SU-DHL-6 (cell line): ENCODE measurements around the gene TRPV2.

Source experiments
- EZH2phosphoT487 ChIP-seq: fragments of 200-600 bp; sonication (generic), shearing (Covaris generic); conservative IDR thresholded peaks from 2 replicates; pipeline ENCODE4 v1.6.1; 2018; ENCODE audit warnings: mild to moderate bottlenecking, antibody characterized with exemption, low read length, moderate library complexity, mixed read lengths
- TF ChIP-seq, protein P1 (sequence below): fragments of 200-600 bp; sonication (generic); IDR thresholded peaks from one replicate; pipeline ENCODE4 v1.5.1; 2017; ENCODE audit warnings: antibody characterized with exemption, mild to moderate bottlenecking, low read length, moderate library complexity; ENCODE audit not compliant: insufficient read depth, poor library complexity, severe bottlenecking

DNA sequence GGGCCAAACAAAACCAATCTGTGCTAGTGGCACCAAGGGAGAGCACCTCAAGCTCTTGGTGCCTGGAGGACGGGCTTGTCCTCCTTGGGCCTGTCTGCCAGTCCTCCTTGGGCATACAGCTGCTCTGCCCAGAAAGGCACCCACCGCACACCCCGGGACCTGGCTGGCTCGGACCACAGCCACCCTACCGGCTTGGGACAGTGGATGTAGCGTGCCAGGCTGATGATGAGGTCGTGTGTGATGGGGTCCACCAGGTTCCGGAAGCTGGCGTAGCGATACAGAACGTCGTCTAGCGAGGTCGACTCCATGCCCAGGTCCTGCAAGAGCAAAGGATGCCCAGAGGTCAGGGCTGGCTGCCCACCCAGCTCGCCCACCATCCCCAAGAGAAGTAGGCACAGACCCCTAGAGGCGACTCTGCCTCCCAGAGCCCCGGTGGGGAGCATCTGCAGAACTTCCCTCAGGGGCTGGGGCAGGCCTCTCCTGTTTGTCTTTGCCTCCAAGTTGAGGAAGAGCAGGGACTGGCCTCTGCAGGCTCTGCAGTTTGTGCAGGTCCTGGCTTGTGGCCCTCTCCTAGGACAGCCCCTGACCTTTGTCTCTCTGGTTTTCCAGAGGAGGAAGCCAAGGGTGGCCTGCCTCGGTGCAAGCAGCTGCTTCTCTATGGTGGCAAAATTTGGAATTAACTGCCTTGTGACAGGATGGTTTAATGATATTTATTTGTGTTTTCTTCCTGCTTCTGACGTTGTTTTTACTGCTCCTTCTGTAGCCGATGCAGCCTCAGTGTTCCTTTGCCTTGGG is 46.9 kb downstream of the TRPV2 start:
- TF ChIP-seq, protein P1, sequence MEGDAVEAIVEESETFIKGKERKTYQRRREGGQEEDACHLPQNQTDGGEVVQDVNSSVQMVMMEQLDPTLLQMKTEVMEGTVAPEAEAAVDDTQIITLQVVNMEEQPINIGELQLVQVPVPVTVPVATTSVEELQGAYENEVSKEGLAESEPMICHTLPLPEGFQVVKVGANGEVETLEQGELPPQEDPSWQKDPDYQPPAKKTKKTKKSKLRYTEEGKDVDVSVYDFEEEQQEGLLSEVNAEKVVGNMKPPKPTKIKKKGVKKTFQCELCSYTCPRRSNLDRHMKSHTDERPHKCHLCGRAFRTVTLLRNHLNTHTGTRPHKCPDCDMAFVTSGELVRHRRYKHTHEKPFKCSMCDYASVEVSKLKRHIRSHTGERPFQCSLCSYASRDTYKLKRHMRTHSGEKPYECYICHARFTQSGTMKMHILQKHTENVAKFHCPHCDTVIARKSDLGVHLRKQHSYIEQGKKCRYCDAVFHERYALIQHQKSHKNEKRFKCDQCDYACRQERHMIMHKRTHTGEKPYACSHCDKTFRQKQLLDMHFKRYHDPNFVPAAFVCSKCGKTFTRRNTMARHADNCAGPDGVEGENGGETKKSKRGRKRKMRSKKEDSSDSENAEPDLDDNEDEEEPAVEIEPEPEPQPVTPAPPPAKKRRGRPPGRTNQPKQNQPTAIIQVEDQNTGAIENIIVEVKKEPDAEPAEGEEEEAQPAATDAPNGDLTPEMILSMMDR: no peak
- TF ChIP-seq EZH2phosphoT487: no peak
